HG03108 (cell line): Measurements from ENCODE around the gene ELOVL6.
A peak's percentile ranks its signal among the peaks of the same experiment; 100 is the strongest.
"Not testable (repeated sequence)": the region's sequence is repeated elsewhere in the genome, so short reads cannot be mapped to it uniquely, and the experiment has no call there.

Experiments used
- ATAC-seq: cut with Tn5 transposase; IDR thresholded peaks from one replicate; pipeline ENCODE4 v1.9.1; 2021; ENCODE audit warnings: moderate library complexity; ENCODE audit not compliant: unreplicated experiment

ELOVL6 gene

GRCh38 chr4:110078148-110078547 lies 120.3 kb downstream of the ELOVL6 start:
- not testable (repeated sequence) for ATAC-seq

- not testable (repeated sequence) for ATAC-seq
Observed at GRCh38 chr4:110076828-110077227, 121.6 kb downstream of the ELOVL6 start.

- ATAC-seq: no peak
Observed at GRCh38 chr4:110075891-110076290, 122.5 kb downstream of the ELOVL6 start.

- ATAC-seq: no peak
Observed at GRCh38 chr4:110075083-110075738, 123.2 kb downstream of the ELOVL6 start.

- no peak for ATAC-seq
Observed at GRCh38 chr4:110074570-110074969, 123.8 kb downstream of the ELOVL6 start.

DNA sequence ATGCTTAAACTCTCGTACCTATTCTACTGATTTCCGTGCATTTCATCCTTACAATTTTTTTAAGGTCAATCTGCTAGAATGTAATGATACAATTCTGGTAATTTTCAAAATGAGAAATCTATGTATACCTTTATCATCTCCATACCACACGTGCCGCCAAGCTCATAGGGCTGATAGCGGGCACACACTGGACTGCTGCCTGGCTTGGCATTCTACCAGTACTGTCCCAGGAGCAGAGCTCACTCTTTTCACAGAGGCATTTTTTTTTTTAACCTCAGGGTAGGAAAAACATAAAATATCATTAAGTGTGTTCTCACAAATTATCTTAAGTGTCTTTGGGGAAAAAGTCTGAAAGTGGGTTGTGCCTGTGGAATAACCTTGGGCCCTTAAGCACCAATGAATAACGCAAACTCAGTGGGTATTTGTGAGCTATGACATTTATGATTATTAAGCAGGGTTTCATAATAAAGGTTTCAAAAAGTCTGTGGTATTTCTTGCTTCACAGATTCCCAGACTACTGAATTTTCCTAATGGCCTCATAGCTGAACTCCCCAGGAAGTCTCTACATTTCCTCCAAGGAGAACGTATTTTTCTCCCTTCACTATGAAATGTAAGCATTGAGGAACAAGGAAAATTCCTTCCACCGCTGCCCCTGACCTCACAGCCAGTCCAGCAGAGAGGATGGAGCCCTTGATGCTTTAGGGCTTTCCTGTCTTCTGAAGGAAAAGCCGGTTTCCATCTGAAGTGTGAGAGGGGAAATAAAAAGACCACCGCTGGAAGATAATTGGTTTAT lies 125.2 kb downstream of the ELOVL6 start:
- no peak for ATAC-seq

DNA sequence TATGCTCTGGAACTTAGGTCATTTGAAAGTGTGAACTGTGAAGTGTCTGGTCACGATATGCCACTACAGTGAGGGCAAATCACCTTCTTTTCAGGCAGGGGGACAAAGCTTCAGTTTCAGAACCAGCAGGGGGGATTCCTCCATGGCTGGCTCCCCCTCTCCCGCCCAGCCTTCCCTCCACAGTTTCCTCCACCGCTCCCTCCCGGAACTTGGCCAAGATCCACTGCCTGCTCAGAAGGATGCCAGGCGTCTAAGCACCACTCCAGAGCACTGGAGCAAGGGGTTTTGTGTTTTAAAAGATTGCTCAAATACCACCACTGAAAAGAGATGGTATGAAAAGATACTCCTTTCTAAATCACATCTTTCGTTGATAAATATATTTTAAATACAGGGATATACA lies 126.9 kb downstream of the ELOVL6 start:
- ATAC-seq: no peak

GRCh38 chr4:110068248-110068647 lies 130.2 kb downstream of the ELOVL6 start:
- no peak for ATAC-seq

- ATAC-seq: no peak
Observed at GRCh38 chr4:110064934-110065333, 133.5 kb downstream of the ELOVL6 start.

DNA sequence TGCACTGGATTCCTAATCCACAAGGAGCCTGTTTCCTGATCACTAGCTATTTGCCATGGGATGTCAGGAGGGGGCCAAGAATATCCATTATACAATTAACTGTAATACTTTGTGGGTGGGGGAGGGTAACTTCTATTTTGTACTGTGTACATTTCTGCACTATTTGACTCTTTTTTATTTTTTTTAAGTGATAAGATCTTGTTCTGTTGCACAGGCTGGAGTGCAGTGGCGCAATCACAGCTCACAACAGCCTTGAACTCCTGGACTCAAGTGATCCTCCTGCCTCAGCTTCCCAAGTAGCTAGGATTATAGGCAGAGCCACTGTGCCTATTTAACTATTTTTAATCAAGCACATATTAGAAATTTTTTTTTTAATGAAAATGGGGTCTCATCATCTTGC lies 134.1 kb downstream of the ELOVL6 start:
- no peak for ATAC-seq

GRCh38 chr4:110062166-110062565 lies 136.2 kb downstream of the ELOVL6 start:
- no peak for ATAC-seq

DNA sequence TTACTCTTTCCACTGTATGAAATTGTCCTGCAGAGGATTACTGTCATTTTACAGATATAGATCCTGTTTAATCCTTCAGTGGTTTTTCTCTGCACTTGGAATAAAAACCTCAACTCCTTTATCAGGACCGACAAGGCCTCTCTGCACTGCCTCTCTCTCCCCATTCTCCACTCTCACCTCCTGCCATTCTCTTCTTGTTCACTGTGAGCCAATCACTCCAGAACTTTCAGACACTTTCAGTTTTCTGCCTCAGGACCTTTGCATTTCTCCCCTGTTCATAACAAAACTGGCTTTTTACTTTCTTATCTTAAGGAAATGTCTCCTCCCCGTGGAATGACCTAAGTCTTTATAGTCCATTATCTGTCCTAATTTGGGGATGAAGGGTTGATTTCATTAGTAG lies 137.3 kb downstream of the ELOVL6 start:
- no peak for ATAC-seq

DNA sequence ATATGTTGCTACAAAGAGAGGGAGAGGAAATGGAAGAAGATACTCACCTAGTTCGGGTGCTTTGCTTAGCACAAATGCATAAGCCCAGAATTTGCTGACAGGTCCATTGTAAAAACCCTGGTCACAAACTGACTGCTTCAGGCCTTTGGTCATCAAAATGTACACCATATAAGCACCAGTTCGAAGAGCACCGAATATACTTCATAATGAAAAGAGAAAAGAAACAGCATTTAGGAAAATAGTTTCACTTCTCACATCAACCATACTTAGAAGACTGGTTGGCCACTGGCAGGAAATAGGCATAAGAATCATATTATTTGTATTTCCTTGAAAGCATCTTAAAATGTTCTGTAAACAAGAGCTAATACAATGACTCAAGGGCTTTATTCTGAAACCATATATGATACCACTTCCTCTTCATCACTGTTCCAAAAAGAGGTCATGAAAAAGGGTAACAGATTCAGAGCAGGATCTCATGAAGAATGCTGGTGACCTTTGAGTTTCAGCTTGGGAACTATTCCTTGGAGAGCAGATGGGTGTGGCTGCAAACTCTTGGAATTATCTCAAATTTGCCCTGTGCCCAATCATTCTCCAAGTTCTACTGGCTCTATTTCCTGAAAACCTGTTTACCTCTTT lies 138.7 kb downstream of the ELOVL6 start:
- peak; percentile 76 for ATAC-seq

- no peak for ATAC-seq
Observed at GRCh38 chr4:110058677-110059076, 139.7 kb downstream of the ELOVL6 start.

DNA sequence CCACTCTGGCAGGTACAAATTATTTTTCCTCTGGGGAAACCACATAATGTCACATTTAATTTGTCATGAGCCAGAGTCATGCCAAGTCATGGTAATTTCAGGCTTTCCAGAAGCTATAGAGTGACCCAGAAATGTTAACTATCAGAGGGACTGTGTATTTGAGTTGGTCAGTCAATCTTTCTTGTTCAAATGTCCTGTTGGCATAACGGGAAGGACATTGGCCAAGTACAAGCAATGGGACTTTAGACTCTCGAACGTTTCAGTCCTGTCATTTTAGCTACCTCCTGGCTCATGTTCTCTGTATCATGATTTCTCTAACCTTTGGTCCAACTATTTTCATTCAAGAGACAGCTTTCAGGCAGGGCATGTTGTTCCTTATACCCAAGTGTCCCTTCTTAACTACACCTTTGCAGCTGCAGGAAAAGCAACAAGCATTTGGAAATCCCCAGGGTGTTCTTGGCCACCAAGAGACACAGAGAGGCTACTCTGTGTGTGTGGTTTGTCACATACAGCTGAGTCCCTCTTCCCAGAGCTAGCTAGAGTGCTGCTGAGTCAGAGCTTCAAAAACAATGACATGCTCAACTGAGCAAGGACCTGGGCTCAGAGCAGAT lies 143.2 kb downstream of the ELOVL6 start:
- peak; percentile 75 for ATAC-seq

DNA sequence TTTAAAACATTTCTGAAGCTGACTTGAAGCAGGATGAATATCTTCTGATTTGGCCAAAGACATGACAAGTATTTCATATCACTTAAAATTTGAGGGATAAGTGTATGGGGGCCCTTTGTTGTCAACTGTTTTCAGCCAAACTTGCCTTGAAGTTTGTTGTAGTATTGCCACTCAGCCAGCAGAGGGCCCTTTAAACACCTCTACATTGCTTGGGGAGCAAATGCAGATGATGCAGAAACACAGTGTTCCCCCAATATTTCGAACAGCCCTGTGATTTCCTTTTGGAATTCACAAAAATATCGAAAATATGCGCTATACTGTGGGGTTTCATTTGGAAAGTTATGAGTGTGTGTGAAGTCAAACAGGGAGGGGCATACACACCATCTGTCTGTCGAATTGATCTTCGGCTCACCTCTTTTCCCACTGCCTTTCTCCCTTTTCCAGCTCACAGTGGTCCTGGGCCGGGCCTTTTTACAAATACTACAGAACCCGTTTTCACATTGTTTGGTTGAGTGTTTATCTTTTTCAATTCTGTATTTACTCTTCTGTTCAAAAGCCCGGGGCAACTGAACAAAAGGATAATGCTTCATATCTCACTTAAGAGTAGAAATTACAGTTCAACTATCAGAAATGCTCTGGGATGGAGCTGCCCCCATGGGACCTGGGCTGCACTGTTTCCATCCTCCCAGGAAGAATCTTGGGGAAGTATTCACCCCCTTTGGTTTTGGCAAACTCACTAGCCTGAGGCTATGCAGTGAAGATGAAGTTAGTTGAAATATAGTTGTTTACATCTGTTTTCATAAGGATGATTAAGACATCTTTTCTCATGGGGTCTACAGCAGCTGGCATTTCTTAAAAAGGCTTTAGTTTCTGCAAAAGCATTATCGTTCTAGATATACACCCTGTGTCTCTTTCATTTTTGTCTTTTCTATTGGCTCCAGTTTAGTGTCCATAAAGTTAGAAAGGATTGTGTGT lies 148.2 kb downstream of the ELOVL6 start:
- ATAC-seq: no peak

GRCh38 chr4:110046588-110047049 lies 151.8 kb downstream of the ELOVL6 start:
- ATAC-seq: no peak

DNA sequence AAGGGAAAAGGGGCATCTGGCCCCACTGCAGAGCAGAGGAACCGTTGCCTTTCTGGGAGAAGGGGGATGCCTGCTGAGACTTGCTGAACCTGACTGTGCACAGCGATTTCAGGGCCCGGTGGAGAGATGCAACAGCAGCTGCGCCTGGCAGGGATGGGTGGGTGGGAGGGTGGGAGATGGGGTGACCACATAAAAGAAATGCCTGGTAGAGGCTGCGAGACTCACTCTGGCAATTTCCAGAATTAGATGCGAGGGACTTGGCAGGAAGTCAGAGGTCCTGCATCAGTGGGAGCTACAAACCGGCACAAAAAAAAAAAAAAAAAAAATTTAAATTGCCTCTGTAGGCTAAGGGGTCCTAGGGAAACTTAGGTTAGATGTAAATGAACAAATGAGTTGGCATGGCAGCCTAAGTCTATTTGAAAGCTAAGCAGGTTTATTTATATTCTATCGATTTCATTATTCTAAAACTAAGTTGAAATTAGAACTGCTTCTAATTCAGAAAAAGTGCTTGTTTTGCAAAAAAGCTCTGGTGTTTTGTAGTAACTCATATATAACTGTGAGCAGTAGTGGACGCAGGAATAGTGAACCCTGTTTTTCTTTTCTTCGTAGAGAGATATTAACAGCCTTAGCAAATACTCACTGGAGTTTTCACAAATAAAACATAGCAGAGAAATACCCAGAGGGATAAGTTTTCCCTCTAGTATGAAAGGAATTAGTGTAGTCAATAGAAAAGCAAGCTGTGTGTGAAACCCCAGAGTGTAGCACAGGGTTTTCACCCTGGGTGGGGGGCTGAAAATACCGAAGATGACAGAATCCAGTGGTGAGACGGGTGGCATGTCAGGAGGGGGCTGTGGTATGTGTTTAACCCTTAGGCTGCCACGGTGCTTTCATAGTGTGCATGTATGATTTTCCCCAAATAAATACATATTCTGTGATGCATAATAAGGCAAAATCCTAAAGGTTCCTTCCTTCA lies 155.6 kb downstream of the ELOVL6 start:
- ATAC-seq: no peak

- ATAC-seq: no peak
Observed at GRCh38 chr4:110041735-110042134, 156.7 kb downstream of the ELOVL6 start.
